Smooth muscle cell (in vitro differentiated cells): ENCODE results near the gene KLHL26. TPM values are rescaled to one million over a fixed set of nuclear protein-coding genes. Genes with fewer than 3 reads are reported as not detected.

ENCODE experiments used
- DNase-seq: peaks from one replicate; lab custom pipeline; 2025; ENCODE audit not compliant: unreplicated experiment; lab: John Stamatoyannopoulos, UW
- H2AFZ ChIP-seq: fragments of 200-600 bp; sonication (generic); 2 replicates; pipeline ENCODE4 v1.6.0; 2016; ENCODE audit warnings: antibody characterized with exemption, low read depth, mild to moderate bottlenecking
- H3F3A ChIP-seq: fragments of 200-600 bp; sonication (generic); 2 replicates; pipeline ENCODE4 v1.6.0; 2017; ENCODE audit warnings: antibody characterized with exemption, low read depth
- H3K27ac ChIP-seq: fragments of 200-600 bp; sonication (generic); 2 replicates; pipeline ENCODE4 v1.5.1; 2016; ENCODE audit warnings: low read depth, mild to moderate bottlenecking
- H3K27me3 ChIP-seq: fragments of 200-600 bp; sonication (generic); 2 replicates; pipeline ENCODE4 v1.6.1; 2016; ENCODE audit warnings: low read depth, mild to moderate bottlenecking
- H3K36me3 ChIP-seq: fragments of 200-600 bp; sonication (generic); 2 replicates; pipeline ENCODE4 v1.5.1; 2016; ENCODE audit warnings: low read depth
- H3K4me1 ChIP-seq: fragments of 200-600 bp; sonication (generic); 2 replicates; pipeline ENCODE4 v1.5.1; 2016; ENCODE audit warnings: low read depth
- H3K4me2 ChIP-seq: fragments of 200-600 bp; sonication (generic); 2 replicates; pipeline ENCODE4 v1.6.0; 2016; ENCODE audit warnings: mild to moderate bottlenecking
- H3K4me3 ChIP-seq: fragments of 200-600 bp; sonication (generic); 2 replicates; pipeline ENCODE4 v1.5.1; 2016; ENCODE audit warnings: mild to moderate bottlenecking
- H3K79me2 ChIP-seq: fragments of 200-600 bp; sonication (generic); 2 replicates; pipeline ENCODE4 v1.6.0; 2016; ENCODE audit warnings: low read depth, mild to moderate bottlenecking
- H3K9ac ChIP-seq: fragments of 200-600 bp; sonication (generic); 2 replicates; pipeline ENCODE4 v1.6.0; 2016; ENCODE audit warnings: low read depth
- H3K9me3 ChIP-seq: fragments of 200-600 bp; sonication (generic); replicated peaks from 2 replicates; pipeline ENCODE4 v1.5.1; 2016; ENCODE audit warnings: low read depth
- H4K20me1 ChIP-seq: fragments of 200-600 bp; sonication (generic); 2 replicates; pipeline ENCODE4 v1.6.0; 2016; ENCODE audit warnings: low read depth
- WGBS: methylation state at CpG from one replicate; pipeline ENCODE4 v1.1.7; 2016; ENCODE audit warnings: low lambda C conversion rate; 5-methylcytosine and 5-hydroxymethylcytosine counted together
- polyA plus RNA-seq: library from polyadenylated mRNA; unstranded; fragments of >200 nt; fragmentation: Nextera tagmentation; extraction: Ambion mirVana; gene quantifications from 2 replicates; pipeline ENCODE4 v1.2.1, GENCODE V29; 2016
- total RNA-seq: library from RNA; depleted of rRNA; stranded (reverse); fragments of >200 nt; gene quantifications from 2 replicates; pipeline ENCODE4 v1.2.3, GENCODE V29; 2014
- TF ChIP-seq, protein P1 (sequence below): fragments of 200-600 bp; sonication (generic); IDR thresholded peaks from 2 replicates; pipeline ENCODE4 v1.5.1; 2017; ENCODE audit warnings: borderline replicate concordance, mild to moderate bottlenecking, antibody characterized with exemption; ENCODE audit not compliant: insufficient read depth, poor library complexity, severe bottlenecking

Gene KLHL26
- total and polyA plus RNA-seq, 2 experiments from 2014 or later: 3.9 to 7.6 TPM

DNA sequence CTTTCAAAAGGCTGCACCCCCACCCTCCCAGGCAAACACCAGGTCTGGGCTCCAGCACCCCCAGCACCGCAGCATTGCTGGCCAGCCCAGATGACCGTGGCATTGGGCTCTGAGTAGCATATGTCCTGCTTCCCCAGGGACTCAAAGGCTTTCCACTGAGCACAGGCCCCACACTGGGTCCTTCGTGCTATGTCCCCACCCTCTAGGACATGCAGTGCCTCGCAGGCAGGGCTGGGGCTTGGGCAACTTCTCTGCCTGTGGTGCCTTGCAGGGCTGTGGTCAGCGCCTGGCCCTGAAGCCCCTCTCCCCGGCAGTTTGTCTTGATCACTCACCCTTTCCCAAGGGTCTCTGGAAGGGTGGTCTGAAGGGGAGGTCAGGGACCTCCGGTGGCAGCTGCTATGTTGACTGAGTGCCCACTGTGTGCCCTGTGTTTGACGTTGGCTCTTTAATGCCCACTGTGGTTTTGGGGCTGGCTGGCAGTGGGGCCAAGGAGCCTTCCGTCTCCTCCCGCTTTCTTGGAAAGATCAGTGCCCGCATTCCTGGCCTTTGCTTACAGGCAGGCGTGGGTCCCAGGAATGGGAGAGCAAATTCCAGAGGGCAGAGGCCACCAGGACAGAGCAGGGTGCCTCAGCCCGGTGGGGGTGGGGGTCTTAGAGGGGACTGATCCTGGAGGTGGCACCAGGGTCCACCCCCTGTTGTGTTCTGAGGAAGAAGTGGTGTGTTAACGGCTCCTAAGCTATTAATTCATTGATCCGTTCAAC, 26.3 kb downstream of the KLHL26 start:
- H3K4me1 ChIP-seq: peaks cover 22% of the 10 kb centered on the region
- H3K27me3 ChIP-seq: no peaks in the 10 kb centered on the region
- H3K36me3 ChIP-seq: no peaks in the 10 kb centered on the region
- H3K9me3 ChIP-seq: no peaks in the 10 kb centered on the region
- WGBS: 52% methylated on average over 15 of the region's 15 CpGs
- H3K27ac ChIP-seq: peak overlapping the region; percentile 59
- H3K4me2 ChIP-seq: peak overlapping the region; percentile 62
- no peak overlapping the region for H3K4me3 ChIP-seq
- H2AFZ ChIP-seq: no peak overlapping the region
- H3F3A ChIP-seq: peaks cover 23% of the 10 kb centered on the region
- H3K9ac ChIP-seq: peak overlapping the region; percentile 44
- DNase-seq: no peak
- no peaks in the 10 kb centered on the region for H4K20me1 ChIP-seq
- TF ChIP-seq, protein P1, sequence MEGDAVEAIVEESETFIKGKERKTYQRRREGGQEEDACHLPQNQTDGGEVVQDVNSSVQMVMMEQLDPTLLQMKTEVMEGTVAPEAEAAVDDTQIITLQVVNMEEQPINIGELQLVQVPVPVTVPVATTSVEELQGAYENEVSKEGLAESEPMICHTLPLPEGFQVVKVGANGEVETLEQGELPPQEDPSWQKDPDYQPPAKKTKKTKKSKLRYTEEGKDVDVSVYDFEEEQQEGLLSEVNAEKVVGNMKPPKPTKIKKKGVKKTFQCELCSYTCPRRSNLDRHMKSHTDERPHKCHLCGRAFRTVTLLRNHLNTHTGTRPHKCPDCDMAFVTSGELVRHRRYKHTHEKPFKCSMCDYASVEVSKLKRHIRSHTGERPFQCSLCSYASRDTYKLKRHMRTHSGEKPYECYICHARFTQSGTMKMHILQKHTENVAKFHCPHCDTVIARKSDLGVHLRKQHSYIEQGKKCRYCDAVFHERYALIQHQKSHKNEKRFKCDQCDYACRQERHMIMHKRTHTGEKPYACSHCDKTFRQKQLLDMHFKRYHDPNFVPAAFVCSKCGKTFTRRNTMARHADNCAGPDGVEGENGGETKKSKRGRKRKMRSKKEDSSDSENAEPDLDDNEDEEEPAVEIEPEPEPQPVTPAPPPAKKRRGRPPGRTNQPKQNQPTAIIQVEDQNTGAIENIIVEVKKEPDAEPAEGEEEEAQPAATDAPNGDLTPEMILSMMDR: no peak
- peaks cover 12% of the 10 kb centered on the region for H3K79me2 ChIP-seq

DNA sequence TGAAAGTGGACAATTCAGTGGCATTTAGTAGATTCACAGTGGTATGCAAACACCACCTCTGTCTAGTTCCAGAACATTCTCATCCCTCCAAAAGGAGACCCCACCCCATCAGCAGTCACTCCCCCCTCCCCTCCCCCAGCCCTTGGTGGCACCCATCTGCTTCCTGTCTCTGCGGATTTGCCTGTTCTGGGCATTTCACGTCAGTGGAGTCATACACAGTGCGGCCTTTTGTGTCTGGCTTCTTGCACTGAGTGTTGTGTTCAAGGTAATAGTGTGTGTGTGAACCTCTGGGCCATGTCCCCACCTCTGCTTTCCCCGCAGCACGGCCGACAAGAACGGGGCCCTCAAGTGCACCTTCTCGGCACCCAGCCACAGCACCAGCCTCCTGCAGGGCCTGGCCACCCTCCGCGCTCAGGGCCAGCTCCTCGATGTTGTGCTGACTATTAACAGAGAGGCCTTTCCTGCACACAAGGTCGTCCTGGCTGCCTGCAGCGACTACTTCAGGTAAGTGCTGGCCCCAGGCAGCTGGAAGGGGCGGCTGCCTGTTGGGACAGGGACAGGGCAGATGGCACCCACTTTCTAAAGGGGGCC, 27.2 kb downstream of the KLHL26 start:
- TF ChIP-seq, protein P1: no peak
- Histone ChIP-seq H2AFZ (no peak overlapping the region), H3K4me1 (peaks cover 17% of the 10 kb centered on the region), H3K27ac (peak overlapping the region; percentile 59), H3K79me2 (peaks cover 12% of the 10 kb centered on the region), H3K4me3 (no peak overlapping the region), H3K27me3 (no peaks in the 10 kb centered on the region), H4K20me1 (no peaks in the 10 kb centered on the region), H3F3A (peaks cover 16% of the 10 kb centered on the region), H3K36me3 (no peaks in the 10 kb centered on the region), H3K9me3 (no peaks in the 10 kb centered on the region), H3K9ac (no peak overlapping the region), H3K4me2 (peak overlapping the region; percentile 62)
- no peak for DNase-seq
- 82% methylated on average over 12 of the region's 14 CpGs for WGBS

DNA sequence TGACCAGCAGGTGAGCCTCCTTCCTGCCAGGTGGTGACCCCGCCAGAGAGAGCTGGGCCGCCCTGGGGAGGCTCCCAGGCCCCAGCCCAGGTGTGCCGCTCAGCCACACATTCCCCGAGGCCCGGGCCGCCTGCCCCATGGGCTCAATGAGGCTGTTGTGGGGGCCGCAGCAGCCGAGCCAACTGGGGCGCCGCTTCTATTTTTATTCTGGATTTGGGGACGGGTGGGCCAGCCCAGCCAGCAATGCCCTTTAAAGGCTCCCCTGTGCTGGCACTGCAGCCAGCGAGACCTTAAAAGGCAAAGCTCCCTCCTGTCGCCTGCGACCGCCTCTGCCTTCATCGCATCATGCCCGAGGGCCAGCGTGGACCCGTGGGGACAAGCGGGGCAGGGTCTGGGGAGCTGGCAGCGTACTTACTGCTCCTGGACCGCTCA, 29.0 kb downstream of the KLHL26 start:
- Histone ChIP-seq H3K36me3 (no peaks in the 10 kb centered on the region), H3K27me3 (no peaks in the 10 kb centered on the region), H3K9ac (no peak overlapping the region), H4K20me1 (peaks cover 7% of the 10 kb centered on the region), H3K4me3 (no peak overlapping the region), H3K27ac (no peak overlapping the region), H3K4me2 (no peak overlapping the region), H2AFZ (no peak overlapping the region), H3F3A (peaks cover 9% of the 10 kb centered on the region), H3K79me2 (peaks cover 12% of the 10 kb centered on the region), H3K9me3 (no peaks in the 10 kb centered on the region), H3K4me1 (peaks cover 8% of the 10 kb centered on the region)
- TF ChIP-seq, protein P1: no peak
- no peak for DNase-seq
- 89% methylated on average over 22 of the region's 22 CpGs for WGBS
